Keratinocyte (primary cell): ENCODE data around the gene PLEK. TPM values are rescaled to one million over a fixed set of nuclear protein-coding genes. Genes with fewer than 3 reads are reported as not detected.

Source experiments
- DNase-seq: peaks from one replicate; pipeline ENCODE4 v3.0.0-alpha.2; 2011; ENCODE audit warnings: low read depth, missing footprints, low spot score
- FAIRE-seq: peaks from 2 replicates; lab custom pipeline; 2011; peaks lifted over from hg19 to GRCh38; lab: Jason Lieb, UNC
- H2AFZ ChIP-seq: 2 replicates; pipeline ENCODE4 v1.6.0; 2012; ENCODE audit warnings: low read length, control low read depth, inconsistent platforms; ENCODE audit not compliant: control insufficient read depth
- H3K27ac ChIP-seq: 2 replicates; pipeline ENCODE4 v1.5.1; 2011; ENCODE audit warnings: low read length; ENCODE audit not compliant: control insufficient read depth, insufficient read depth
- H3K27me3 ChIP-seq: 3 replicates; pipeline ENCODE4 v1.6.0; 2011; ENCODE audit warnings: low read length; ENCODE audit not compliant: control insufficient read depth, insufficient read depth; ENCODE audit errors: extremely low read depth
- H3K36me3 ChIP-seq, 2 experiments: 2 replicates in 1 of 2; 3 replicates in 1 of 2; pipeline ENCODE4 v1.5.1; 2011; ENCODE audit warnings: low read length in 2 of 2, mild to moderate bottlenecking in 1 of 2; ENCODE audit not compliant: control insufficient read depth in 2 of 2, insufficient read depth in 2 of 2; ENCODE audit errors: extremely low read depth in 1 of 2
- H3K4me1 ChIP-seq: 3 replicates; pipeline ENCODE4 v1.5.1; 2011; ENCODE audit warnings: low read length; ENCODE audit not compliant: control insufficient read depth, insufficient read depth; ENCODE audit errors: extremely low read depth
- H3K4me2 ChIP-seq: 3 replicates; pipeline ENCODE4 v1.6.0; 2011; ENCODE audit warnings: low read depth, low read length; ENCODE audit not compliant: control insufficient read depth, insufficient read depth; ENCODE audit errors: extremely low read depth
- H3K4me3 ChIP-seq, 3 experiments: fragments of 200-600 bp in 1 of 3; sonication (generic) in 1 of 3; 2 replicates in 2 of 3; 3 replicates in 1 of 3; pipeline ENCODE4 v1.5.1; 2011 to 2016; ENCODE audit warnings: low read length in 3 of 3, mild to moderate bottlenecking in 3 of 3, control low read depth in 2 of 3, inconsistent platforms in 1 of 3, low read depth in 1 of 3, mixed read lengths in 1 of 3, mixed run types in 1 of 3, moderate library complexity in 1 of 3; ENCODE audit not compliant: control insufficient read depth in 2 of 3, insufficient read depth in 2 of 3; ENCODE audit errors: extremely low read depth in 1 of 3
- H3K79me2 ChIP-seq: 2 replicates; pipeline ENCODE4 v1.6.0; 2012; ENCODE audit warnings: low read length; ENCODE audit not compliant: control insufficient read depth, insufficient read depth
- H3K9ac ChIP-seq: 3 replicates; pipeline ENCODE4 v1.6.0; 2011; ENCODE audit warnings: low read length; ENCODE audit not compliant: control insufficient read depth, insufficient read depth; ENCODE audit errors: extremely low read depth
- H3K9me1 ChIP-seq: 3 replicates; pipeline ENCODE4 v1.6.0; 2011; ENCODE audit warnings: low read length; ENCODE audit not compliant: control insufficient read depth, insufficient read depth; ENCODE audit errors: extremely low read depth
- H3K9me3 ChIP-seq: 2 replicates; pipeline ENCODE4 v1.5.1; 2012; ENCODE audit warnings: low read depth, low read length; ENCODE audit not compliant: control insufficient read depth
- H4K20me1 ChIP-seq: 3 replicates; pipeline ENCODE4 v1.6.0; 2011; ENCODE audit warnings: low read length; ENCODE audit not compliant: control insufficient read depth, insufficient read depth; ENCODE audit errors: extremely low read depth
- CTCF ChIP-seq, 3 experiments: IDR thresholded peaks in 1 of 3; conservative IDR thresholded peaks in 1 of 3; optimal IDR thresholded peaks in 1 of 3; 2 replicates in 2 of 3; 3 replicates in 1 of 3; pipeline versions ENCODE3 to v1.5.1; 2011; ENCODE audit warnings: low read length in 3 of 3, mild to moderate bottlenecking in 3 of 3, moderate library complexity in 2 of 3, control low read depth in 1 of 3, inconsistent platforms in 1 of 3; ENCODE audit not compliant: insufficient read depth in 2 of 3; ENCODE audit errors: extremely low read depth in 1 of 3
- EZH2 ChIP-seq: IDR thresholded peaks from one replicate; pipeline ENCODE4 v1.6.1; 2012; ENCODE audit warnings: inconsistent platforms, mild to moderate bottlenecking, low read length, moderate library complexity
- dilution Hi-C: fragments of 300-500 bp; cut with MboI; formaldehyde crosslinking; loops from one replicate; pipeline ENCODE4 v1.7.0; 2020; ENCODE audit warnings: low sequenced_read_pairs; ENCODE audit not compliant: extremely low pct_ligation_motif_present
- polyA plus RNA-seq, 5 experiments: library from polyadenylated mRNA; depleted of rRNA in 3 of 5; stranded (reverse) in 3 of 5; stranded (forward) in 1 of 5; unstranded in 1 of 5; fragments of >200 nt; gene quantifications; 1 replicate in 1 of 5; 2 replicates in 3 of 5; 3 replicates in 1 of 5; pipeline versions ENCODE4 v1.2.1 to v1.2.3, GENCODE V29; 2011 to 2012; ENCODE audit warnings: missing spikeins in 2 of 5, low read depth in 1 of 5, low replicate concordance in 1 of 5

PLEK gene
- polyA plus RNA-seq, 1 donor (not counting 4 experiments of a cell fraction or from before 2014, with no cell fraction given) = 0.04 TPM

- TF ChIP-seq EZH2 = no peak
- no peak for TF ChIP-seq CTCF (optimal IDR thresholded peaks at IDR 0.05 in 1 of 3, IDR thresholded peaks at IDR 0.05 in 1 of 3, conservative IDR thresholded peaks at IDR 0.05 in 1 of 3; ENCODE audit: extremely low read depth in 1 of 3, insufficient read depth in 2 of 3, low read length in 3 of 3)
- H3K9me1 ChIP-seq = no peaks in the 10 kb centered on the region
- DNase-seq = no peak
- no peaks in the 10 kb centered on the region for H3K36me3 ChIP-seq
- dilution Hi-C loops = no loop called here
- no peaks in the 10 kb centered on the region for H3K27me3 ChIP-seq
- H3K9ac ChIP-seq = no peak overlapping the region
- H2AFZ ChIP-seq = no peak overlapping the region
- no peak overlapping the region for H3K4me3 ChIP-seq
- no peak for FAIRE-seq
- H3K4me1 ChIP-seq = peaks cover 2% of the 10 kb centered on the region
- H3K79me2 ChIP-seq = no peaks in the 10 kb centered on the region
- H3K4me2 ChIP-seq = no peak overlapping the region
- no peaks in the 10 kb centered on the region for H4K20me1 ChIP-seq
- H3K9me3 ChIP-seq = no peaks in the 10 kb centered on the region
- H3K27ac ChIP-seq = no peak overlapping the region
Observed at GRCh38 chr2:68325056-68325455, 40.0 kb upstream of the PLEK start.

- no peak overlapping the region for H3K4me3 ChIP-seq
- H3K27me3 ChIP-seq = no peaks in the 10 kb centered on the region
- H3K9me3 ChIP-seq = no peaks in the 10 kb centered on the region
- no peak overlapping the region for H3K4me2 ChIP-seq
- H4K20me1 ChIP-seq = no peaks in the 10 kb centered on the region
- H3K9me1 ChIP-seq = no peaks in the 10 kb centered on the region
- H2AFZ ChIP-seq = no peak overlapping the region
- no peaks in the 10 kb centered on the region for H3K36me3 ChIP-seq
- no peak for FAIRE-seq
- H3K79me2 ChIP-seq = no peaks in the 10 kb centered on the region
- no peak overlapping the region for H3K9ac ChIP-seq
- dilution Hi-C loops = no loop called here
- H3K4me1 ChIP-seq = no peaks in the 10 kb centered on the region
- TF ChIP-seq EZH2 = no peak
- no peak for TF ChIP-seq CTCF (optimal IDR thresholded peaks at IDR 0.05 in 1 of 3, IDR thresholded peaks at IDR 0.05 in 1 of 3, conservative IDR thresholded peaks at IDR 0.05 in 1 of 3; ENCODE audit: extremely low read depth in 1 of 3, insufficient read depth in 2 of 3, low read length in 3 of 3)
- DNase-seq = no peak
- no peak overlapping the region for H3K27ac ChIP-seq
Observed at GRCh38 chr2:68328901-68329300, 36.2 kb upstream of the PLEK start.
